Activated naive CD8-positive, alpha-beta T cell treated with anti-CD3 and anti-CD28 coated beads for 36 hours (primary cell): ENCODE measurements around the gene NWD2. TPM values are rescaled to one million over a fixed set of nuclear protein-coding genes. Genes with fewer than 3 reads are reported as not detected.

Experiments used
- DNase-seq: peaks from one replicate; pipeline ENCODE4 v3.0.0; 2021
- H3K27ac Mint-ChIP-seq: one replicate; pipeline ENCODE4 v1.8.0; 2022; ENCODE audit warnings: mild to moderate bottlenecking, moderate library complexity, mixed read lengths
- H3K27me3 Mint-ChIP-seq: one replicate; pipeline ENCODE4 v1.8.0; 2022; ENCODE audit warnings: mild to moderate bottlenecking, mixed read lengths
- H3K36me3 Mint-ChIP-seq: one replicate; pipeline ENCODE4 v1.8.0; 2021; ENCODE audit warnings: mild to moderate bottlenecking, mixed read lengths
- H3K4me1 Mint-ChIP-seq: one replicate; pipeline ENCODE4 v1.8.0; 2021; ENCODE audit warnings: mixed read lengths
- H3K4me3 Mint-ChIP-seq: one replicate; pipeline ENCODE4 v1.8.0; 2022; ENCODE audit warnings: mild to moderate bottlenecking, moderate library complexity, mixed read lengths
- H3K9me3 Mint-ChIP-seq: one replicate; pipeline ENCODE4 v1.8.0; 2022; ENCODE audit warnings: mixed read lengths
- total RNA-seq, 2 experiments: library from RNA; stranded (reverse); gene quantifications; one replicate each; pipeline ENCODE4 v1.2.3, GENCODE V29; 2021

Gene NWD2
- total RNA-seq, 2 experiments from 2014 or later: not detected

DNA sequence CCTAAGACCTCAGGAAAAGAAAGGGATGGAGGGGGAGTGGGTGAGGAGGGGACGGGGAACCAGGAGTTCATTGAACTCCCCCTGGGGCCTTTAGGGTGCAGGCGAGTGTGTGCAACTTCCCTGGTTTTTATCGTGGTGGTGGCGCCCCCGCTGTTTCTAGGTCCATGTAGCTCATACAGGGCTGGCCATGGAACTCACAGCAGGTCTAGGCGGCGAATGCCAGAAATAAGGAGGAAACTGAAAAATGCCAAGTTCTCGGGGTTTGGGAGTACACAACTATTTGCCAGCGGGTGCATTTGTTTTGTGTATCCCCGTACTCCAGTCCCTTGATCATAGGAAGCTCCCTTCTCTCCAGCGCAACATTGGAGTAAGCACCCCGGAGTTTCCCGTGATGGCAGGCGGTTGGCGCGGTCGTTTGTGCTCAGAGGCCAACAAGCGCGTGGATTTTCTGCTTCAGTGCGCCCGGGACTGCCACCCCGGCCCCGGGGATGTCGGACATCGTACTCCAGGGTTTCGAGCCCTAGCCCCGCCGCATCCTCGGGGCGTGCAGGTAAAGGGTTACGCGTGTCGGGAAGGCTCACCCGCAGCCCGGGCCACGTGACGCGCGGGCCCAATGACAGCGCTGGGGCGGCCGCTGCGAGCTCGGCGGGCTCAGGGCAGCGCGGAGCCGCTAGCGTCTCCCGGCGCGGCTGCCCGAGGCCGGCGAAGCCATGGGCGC lies 208.9 kb downstream of the NWD2 start:
- Mint-ChIP-seq H3K27ac (no peak overlapping the region), H3K4me3 (peak overlapping the region; percentile 66), H3K36me3 (no peaks in the 10 kb centered on the region), H3K9me3 (no peaks in the 10 kb centered on the region), H3K4me1 (peaks cover 8% of the 10 kb centered on the region), H3K27me3 (peaks cover 43% of the 10 kb centered on the region)
- DNase-seq: peak; percentile 70

DNA sequence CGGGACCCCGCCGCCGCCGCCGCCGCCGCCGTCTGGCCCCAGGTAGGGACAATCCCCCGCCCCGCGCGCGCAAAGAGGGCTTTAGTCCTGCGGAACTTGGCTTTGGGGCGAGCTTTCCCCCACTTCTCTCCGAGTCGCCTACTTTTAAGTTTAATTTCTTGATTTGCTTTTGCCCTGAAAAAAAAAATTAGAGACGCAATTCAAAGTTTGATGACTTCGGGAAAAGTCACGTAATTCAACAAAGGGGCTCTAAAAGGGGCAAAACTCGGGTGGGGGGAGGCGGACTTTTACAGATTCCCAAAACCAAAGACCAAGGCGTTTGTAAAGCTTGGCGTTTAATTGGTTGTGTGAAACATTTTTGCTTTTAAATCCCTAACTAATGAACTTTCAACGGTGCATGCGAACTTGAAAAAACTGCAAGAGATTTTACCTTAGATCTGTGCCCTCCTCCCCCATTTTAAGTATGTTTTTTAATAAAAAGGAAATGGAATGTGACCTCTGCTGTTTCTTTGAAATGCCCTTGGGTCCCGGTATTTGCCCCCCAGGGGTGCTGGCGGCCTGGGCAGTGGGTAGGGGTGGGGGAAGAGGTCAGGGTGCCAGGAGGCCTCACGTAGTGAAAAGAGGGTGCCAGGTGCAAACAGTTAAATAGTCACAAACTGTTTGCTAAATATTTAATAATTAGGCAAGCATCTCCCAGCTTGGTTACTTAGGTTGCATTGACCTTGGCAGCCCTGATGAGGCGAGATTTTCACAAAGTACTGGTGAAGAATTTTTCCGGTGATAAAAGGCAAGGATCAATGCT lies 209.7 kb downstream of the NWD2 start:
- Mint-ChIP-seq H3K4me1 (peaks cover 8% of the 10 kb centered on the region), H3K27me3 (peaks cover 43% of the 10 kb centered on the region), H3K36me3 (no peaks in the 10 kb centered on the region), H3K9me3 (no peaks in the 10 kb centered on the region), H3K27ac (no peak overlapping the region), H3K4me3 (peak overlapping the region; percentile 35)
- no peak for DNase-seq

DNA sequence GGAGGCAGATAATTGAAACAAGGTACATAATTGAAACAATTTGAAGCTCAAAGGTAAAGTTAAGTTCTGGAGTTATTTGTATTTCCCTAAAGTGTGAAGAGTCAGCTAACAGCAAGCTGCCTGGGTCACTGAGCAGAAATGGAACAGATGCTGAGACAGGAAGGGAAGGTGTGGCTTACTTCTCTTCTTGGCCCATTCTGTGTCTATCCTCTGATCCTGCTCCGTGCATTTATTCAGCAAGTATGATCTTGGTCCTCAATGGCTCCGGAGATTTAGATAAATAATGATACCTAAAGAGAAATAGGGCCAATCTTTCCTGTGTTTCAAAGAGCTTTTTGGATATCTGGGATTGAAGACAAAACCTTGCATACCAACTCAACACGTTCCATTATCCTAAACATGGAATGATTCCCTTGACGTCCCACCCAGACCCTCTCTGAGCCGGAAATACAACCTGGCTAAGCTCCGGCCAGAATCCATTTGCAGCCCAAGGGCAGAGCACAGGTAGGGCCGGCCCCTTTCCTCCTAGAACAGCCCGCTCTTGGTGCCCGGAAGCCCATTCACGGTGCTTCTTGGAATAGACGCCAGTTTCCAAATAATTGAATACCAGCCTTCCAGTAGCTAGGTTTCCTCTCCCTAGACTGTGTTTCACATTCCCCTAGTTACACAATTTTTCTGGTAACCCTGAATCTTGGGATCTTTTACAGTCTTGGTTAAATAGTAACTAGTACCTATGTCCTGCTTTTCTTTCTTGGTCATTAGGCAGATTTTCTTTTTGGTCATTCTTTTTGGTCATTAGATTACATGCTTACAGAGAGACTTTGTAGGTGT lies 211.0 kb downstream of the NWD2 start:
- no peak overlapping the region for H3K27ac Mint-ChIP-seq
- no peaks in the 10 kb centered on the region for H3K36me3 Mint-ChIP-seq
- no peak overlapping the region for H3K4me3 Mint-ChIP-seq
- peaks cover 40% of the 10 kb centered on the region for H3K27me3 Mint-ChIP-seq
- DNase-seq: no peak
- H3K9me3 Mint-ChIP-seq: no peaks in the 10 kb centered on the region
- peaks cover 8% of the 10 kb centered on the region for H3K4me1 Mint-ChIP-seq

DNA sequence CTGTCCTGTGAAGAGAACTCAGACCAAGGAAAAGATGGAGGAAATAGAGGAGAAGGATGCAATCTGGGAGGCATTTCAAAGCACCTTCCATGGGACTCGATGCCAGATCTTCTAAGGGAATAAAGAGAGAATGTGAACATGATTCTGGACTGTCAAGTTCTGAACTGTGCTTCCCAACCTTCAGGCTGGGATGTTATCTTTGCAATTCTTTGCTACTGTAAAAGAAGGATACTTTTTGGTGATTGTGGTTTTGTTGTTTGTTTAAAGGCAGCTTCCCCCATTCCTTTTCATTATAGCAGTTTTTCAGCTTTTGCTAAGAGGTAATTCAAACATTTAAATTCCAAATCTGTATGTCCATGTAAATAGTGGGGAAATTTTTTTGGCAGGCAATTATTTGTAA lies 217.3 kb downstream of the NWD2 start:
- peaks cover 13% of the 10 kb centered on the region for H3K27me3 Mint-ChIP-seq
- no peak overlapping the region for H3K4me3 Mint-ChIP-seq
- no peak overlapping the region for H3K27ac Mint-ChIP-seq
- DNase-seq: no peak
- H3K36me3 Mint-ChIP-seq: no peaks in the 10 kb centered on the region
- peaks cover 5% of the 10 kb centered on the region for H3K4me1 Mint-ChIP-seq
- H3K9me3 Mint-ChIP-seq: no peaks in the 10 kb centered on the region

DNA sequence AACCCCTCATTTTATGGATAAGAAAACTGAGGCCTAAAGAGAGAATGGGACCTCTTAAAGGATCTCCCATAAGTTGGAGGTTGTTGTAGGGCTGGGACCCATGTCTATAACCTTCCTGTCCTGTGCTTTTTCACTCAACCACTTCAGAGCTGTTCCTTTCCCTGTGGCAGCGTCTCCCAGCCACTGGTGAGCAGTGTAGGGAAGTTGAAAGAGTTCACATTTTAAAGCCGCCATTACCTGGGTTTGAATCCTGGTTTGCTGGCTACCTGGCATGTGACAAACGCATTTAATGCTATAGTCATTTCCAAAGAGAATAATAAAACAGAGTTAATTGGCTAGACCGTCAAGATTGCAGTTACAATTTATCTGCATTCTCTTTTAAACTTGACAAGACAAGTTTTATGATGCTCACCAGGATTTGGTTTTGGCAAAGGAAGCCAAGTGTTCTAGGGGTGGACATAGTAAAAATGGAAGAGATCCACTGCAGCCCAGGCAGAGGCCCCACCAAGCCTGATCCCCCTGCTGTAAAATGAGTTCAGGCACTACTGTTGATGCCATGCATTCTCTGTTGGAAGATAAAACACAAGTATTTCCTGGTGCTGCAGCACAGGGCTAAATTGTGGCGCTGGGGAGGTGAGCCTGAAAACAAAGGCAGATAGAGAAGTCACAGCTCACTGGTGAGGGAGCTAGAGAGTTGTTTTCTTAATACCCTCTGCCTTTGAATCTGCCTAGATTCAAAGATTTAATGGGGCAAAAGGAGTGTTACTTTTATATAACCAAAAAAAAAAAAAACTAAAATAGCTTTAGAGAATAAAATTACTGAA lies 218.7 kb downstream of the NWD2 start:
- no peaks in the 10 kb centered on the region for H3K9me3 Mint-ChIP-seq

DNA sequence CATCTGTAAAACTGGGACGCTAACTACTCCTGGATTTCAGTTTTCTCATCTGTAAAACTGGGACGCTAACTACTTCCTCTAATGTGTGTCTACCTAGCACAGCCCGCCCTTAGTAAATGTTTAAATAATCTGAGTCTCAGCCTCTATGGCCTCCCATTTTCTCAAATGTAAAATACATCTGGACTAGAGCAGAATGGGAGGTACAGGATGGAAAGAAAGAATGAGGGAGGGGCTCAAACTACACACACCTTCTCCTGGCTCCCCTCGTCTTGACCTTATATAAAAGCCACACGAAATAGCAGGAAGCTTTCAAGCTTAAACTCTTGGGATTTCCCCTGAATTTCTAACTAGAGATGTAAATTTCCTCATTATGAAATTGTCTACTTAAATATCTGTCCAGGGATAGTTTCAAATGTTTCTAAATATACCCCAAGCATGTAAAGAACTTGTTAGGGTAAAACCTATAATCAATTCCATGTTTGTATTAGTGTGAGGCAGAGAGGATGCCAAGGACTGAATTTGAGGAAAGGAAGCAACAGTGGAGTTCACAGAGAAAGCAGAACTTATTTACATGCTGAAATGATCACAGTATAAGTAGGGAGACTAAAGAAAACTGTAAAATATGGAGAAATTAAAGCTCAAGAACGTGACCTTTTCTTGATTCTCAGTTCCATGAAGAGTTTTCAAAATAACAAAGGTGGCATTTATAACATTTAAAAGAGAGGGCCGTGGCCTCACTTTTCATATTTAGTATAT lies 220.0 kb downstream of the NWD2 start:
- peaks cover 5% of the 10 kb centered on the region for H3K4me1 Mint-ChIP-seq
- no peaks in the 10 kb centered on the region for H3K9me3 Mint-ChIP-seq
- no peak overlapping the region for H3K4me3 Mint-ChIP-seq
- H3K27ac Mint-ChIP-seq: no peak overlapping the region
- peaks cover 13% of the 10 kb centered on the region for H3K27me3 Mint-ChIP-seq
- no peaks in the 10 kb centered on the region for H3K36me3 Mint-ChIP-seq
- DNase-seq: no peak

More for the DNA sequence above, 218.7 kb downstream of the NWD2 start:
- Mint-ChIP-seq H3K4me3 (no peak overlapping the region), H3K36me3 (no peaks in the 10 kb centered on the region), H3K27ac (no peak overlapping the region), H3K4me1 (peaks cover 5% of the 10 kb centered on the region), H3K27me3 (peaks cover 13% of the 10 kb centered on the region)
- DNase-seq: no peak

DNA sequence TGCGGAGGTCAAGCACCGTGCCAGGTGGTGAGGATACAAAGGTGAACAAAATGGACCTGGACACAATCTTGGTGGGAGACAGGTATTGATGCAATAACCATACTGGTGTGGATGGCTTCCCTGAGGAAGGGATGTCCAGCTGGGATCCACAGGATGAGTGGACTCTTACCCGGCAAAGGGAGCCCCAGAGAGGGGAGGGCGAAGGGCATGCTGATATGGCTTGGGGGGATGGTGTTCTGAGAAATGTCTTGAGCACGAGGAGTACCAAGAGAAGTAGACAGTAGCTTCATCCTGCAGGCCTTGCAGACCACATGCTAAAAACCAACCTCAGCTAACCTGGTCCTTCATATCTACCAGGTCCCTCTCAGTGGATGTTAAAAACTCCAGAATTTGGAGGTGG lies 220.8 kb downstream of the NWD2 start:
- peaks cover 5% of the 10 kb centered on the region for H3K4me1 Mint-ChIP-seq
- peaks cover 11% of the 10 kb centered on the region for H3K27me3 Mint-ChIP-seq
- no peaks in the 10 kb centered on the region for H3K36me3 Mint-ChIP-seq
- H3K4me3 Mint-ChIP-seq: no peak overlapping the region
- H3K9me3 Mint-ChIP-seq: no peaks in the 10 kb centered on the region
- no peak for DNase-seq
- H3K27ac Mint-ChIP-seq: no peak overlapping the region

DNA sequence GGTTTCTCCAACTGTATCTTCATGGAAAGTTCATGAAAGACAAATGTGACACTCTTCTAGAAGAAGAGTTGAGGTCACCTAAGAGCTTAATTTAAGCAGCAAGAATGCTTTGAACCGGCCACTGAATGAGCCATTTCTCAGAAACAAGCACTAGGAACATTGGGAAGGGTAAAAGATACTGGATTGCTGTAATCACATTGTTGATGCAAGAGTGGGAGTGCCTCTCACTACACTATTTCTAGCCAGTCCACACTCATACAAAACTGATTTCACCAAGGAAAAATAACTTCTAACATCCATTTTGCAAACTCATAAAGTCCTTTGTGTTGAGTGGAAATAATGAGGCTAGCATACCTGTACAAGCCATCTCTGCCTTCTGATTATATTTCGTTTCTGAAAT lies 221.3 kb downstream of the NWD2 start:
- no peak overlapping the region for H3K27ac Mint-ChIP-seq
- no peak overlapping the region for H3K4me3 Mint-ChIP-seq
- H3K9me3 Mint-ChIP-seq: no peaks in the 10 kb centered on the region
- peaks cover 10% of the 10 kb centered on the region for H3K27me3 Mint-ChIP-seq
- DNase-seq: no peak
- peaks cover 5% of the 10 kb centered on the region for H3K4me1 Mint-ChIP-seq
- no peaks in the 10 kb centered on the region for H3K36me3 Mint-ChIP-seq

DNA sequence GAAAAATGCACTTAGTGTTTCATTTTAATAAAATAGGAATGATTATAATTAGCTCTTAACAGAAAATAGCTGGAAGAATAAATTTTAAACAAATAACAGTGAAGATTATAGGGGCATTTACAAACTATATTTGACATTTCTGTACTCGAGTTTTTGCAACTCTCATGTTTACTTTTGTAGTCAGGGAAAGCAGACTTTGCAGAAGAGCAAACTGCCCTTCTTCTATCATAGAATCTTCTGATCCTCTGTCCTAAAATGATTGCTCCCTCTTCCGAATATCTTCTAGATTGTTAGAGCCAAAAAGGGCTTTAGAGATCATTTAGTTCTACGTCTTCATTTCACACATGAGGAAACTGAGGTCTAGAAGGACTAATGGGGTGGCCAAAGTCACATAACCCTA lies 222.7 kb downstream of the NWD2 start:
- Mint-ChIP-seq H3K9me3 (no peaks in the 10 kb centered on the region), H3K36me3 (no peaks in the 10 kb centered on the region), H3K4me1 (peaks cover 5% of the 10 kb centered on the region), H3K4me3 (no peak overlapping the region), H3K27me3 (peaks cover 5% of the 10 kb centered on the region), H3K27ac (no peak overlapping the region)
- no peak for DNase-seq

DNA sequence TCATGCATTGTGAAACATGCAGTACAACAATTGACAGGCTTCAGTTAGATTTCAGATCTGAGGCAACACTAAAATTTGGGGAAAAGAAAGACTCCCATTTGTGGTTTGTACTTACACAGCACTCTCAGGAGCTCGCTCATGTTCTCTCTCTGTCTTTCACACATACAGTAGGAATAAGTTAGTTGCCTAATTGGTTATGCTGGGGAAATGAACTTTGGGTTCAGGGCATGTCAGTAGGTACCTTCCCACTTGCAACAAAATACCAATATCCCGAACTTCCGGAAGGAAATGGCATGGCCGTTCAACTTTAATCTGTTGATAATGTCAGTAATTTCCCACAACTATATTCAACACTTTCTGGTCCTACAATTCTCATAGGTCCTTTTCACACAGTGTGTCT lies 223.3 kb downstream of the NWD2 start:
- no peak overlapping the region for H3K4me3 Mint-ChIP-seq
- no peak for DNase-seq
- H3K36me3 Mint-ChIP-seq: no peaks in the 10 kb centered on the region
- peaks cover 9% of the 10 kb centered on the region for H3K27me3 Mint-ChIP-seq
- peaks cover 5% of the 10 kb centered on the region for H3K4me1 Mint-ChIP-seq
- H3K9me3 Mint-ChIP-seq: no peaks in the 10 kb centered on the region
- H3K27ac Mint-ChIP-seq: no peak overlapping the region

DNA sequence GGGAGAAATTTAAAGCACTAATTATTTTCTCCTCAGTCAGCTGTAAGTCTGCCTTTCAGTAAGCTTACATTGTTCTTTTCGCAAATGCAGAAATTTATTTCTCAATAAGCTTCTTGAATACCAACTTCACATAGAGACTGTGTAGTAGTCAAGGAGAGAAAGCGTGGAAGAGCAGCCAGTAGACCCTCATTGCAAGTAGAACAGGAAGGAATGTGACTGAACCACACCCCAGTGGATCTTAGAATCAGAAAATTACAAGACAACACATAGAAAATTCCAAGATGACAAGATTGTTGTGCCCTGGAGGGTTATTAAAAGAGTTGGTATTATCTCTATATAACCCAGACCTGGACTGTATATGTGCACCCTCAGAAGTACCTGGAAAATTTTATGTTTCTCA lies 224.7 kb downstream of the NWD2 start:
- DNase-seq: no peak
- Mint-ChIP-seq H3K36me3 (no peaks in the 10 kb centered on the region), H3K4me3 (no peak overlapping the region), H3K9me3 (no peaks in the 10 kb centered on the region), H3K27ac (no peak overlapping the region), H3K27me3 (peaks cover 17% of the 10 kb centered on the region), H3K4me1 (peaks cover 5% of the 10 kb centered on the region)

DNA sequence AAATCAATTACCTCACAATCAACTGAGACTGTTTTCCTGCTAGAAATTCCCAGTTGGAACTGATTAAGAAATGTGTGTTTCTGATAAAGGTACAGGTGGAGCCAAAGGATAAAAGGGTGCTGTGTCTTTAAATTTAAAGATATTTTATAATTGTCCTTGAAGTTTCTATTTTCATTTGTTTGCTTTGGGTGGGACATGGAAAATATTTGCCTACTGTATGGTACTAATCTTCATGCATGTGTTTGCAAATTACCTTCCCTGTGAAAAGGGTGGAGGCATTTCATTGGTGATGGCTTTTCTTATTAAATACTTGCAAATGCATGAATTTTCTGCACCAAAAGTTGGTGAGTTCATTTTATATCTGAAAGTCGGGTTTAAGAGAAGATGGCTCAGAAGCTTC lies 225.7 kb downstream of the NWD2 start:
- H3K36me3 Mint-ChIP-seq: no peaks in the 10 kb centered on the region
- H3K27me3 Mint-ChIP-seq: peaks cover 27% of the 10 kb centered on the region
- no peaks in the 10 kb centered on the region for H3K9me3 Mint-ChIP-seq
- no peak overlapping the region for H3K4me3 Mint-ChIP-seq
- no peak for DNase-seq
- H3K27ac Mint-ChIP-seq: no peak overlapping the region
- H3K4me1 Mint-ChIP-seq: no peaks in the 10 kb centered on the region

DNA sequence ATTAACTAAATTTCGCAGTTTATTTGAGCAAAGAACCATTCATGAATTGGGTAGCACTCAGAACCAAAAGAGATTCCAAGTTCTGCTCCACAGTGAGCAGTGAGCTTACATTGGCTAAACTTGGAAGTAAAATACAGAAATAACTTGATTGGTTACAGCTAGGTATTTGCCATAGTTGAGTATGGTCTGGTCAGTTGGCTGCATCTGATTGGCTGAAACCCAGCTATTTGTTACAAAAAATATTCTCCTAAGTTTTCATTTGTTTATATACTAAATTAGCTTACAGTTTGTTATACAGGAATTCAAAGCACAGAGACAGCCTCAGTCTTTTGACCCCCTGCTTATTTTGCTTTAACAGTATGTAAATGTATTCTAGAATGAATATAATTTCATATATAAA lies 226.6 kb downstream of the NWD2 start:
- H3K9me3 Mint-ChIP-seq: no peaks in the 10 kb centered on the region
- DNase-seq: no peak
- no peak overlapping the region for H3K27ac Mint-ChIP-seq
- no peaks in the 10 kb centered on the region for H3K36me3 Mint-ChIP-seq
- H3K4me3 Mint-ChIP-seq: no peak overlapping the region
- peaks cover 33% of the 10 kb centered on the region for H3K27me3 Mint-ChIP-seq
- no peaks in the 10 kb centered on the region for H3K4me1 Mint-ChIP-seq

DNA sequence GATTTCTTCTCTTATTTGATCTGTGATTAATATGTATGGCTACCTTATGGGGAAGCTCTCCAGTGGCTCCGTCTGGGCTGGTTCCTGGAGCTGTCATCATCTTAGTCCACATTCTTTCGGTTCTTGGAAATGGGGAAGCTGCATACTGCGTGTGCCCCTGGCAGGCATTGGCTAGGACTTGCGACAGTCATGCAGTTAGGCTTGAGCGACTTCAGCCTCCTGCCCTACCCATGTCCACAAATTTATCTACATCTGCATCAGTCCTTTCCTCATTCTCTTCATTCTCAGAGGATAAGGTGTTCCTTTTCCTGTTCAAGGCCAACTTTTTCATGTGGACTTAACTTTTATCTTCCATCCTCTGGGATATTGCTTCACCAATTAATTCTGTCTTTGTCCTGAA lies 227.4 kb downstream of the NWD2 start:
- no peak for DNase-seq
- H3K4me1 Mint-ChIP-seq: no peaks in the 10 kb centered on the region
- H3K36me3 Mint-ChIP-seq: no peaks in the 10 kb centered on the region
- no peaks in the 10 kb centered on the region for H3K9me3 Mint-ChIP-seq
- H3K4me3 Mint-ChIP-seq: no peak overlapping the region
- H3K27ac Mint-ChIP-seq: no peak overlapping the region
- H3K27me3 Mint-ChIP-seq: peaks cover 36% of the 10 kb centered on the region
